AG09319 (cell line): ENCODE results near the gene IL1RL2.

Experiments
- DNase-seq: peaks from one replicate; pipeline ENCODE4 v3.0.0-alpha.2; 2010; ENCODE audit warnings: low read depth; ENCODE audit errors: extremely low read depth
- CTCF ChIP-seq: IDR thresholded peaks from 2 replicates; pipeline ENCODE4 v1.5.1; 2011; ENCODE audit warnings: low read depth, mild to moderate bottlenecking, inconsistent platforms, low read length, moderate library complexity

Gene IL1RL2

GRCh38 chr2:102186791-102187495 is at the start of gene IL1RL2:
IL1RL2 (plus strand) TSS chr2:102187023; CDS start chr2:102187868, 845 bp downstream.
- no peak for TF ChIP-seq CTCF
- DNase-seq: no peak

- no peak for DNase-seq
- TF ChIP-seq CTCF: no peak
These were observed 49.7 kb upstream of the IL1RL2 start for GRCh38 chr2:102137138-102137537.

- no peak for DNase-seq
- TF ChIP-seq CTCF: no peak
These were observed 48.5 kb upstream of the IL1RL2 start for GRCh38 chr2:102138331-102138730.

- no peak for TF ChIP-seq CTCF
- no peak for DNase-seq
These were observed 47.0 kb upstream of the IL1RL2 start for GRCh38 chr2:102139851-102140250.

- DNase-seq: no peak
These were observed 46.4 kb upstream of the IL1RL2 start for GRCh38 chr2:102140377-102140776.

GRCh38 chr2:102141011-102141943 is 45.5 kb upstream of the IL1RL2 start:
- no peak for TF ChIP-seq CTCF
- DNase-seq: peak; percentile 79

More at GRCh38 chr2:102140377-102140776, 46.4 kb upstream of the IL1RL2 start:
- TF ChIP-seq CTCF: no peak
